OCI-LY7 (cell line): ENCODE data around the gene BRSK2.

ENCODE experiments used
- CTCF ChIP-seq: fragments of 200-600 bp; sonication (generic); conservative IDR thresholded peaks from 2 replicates; pipeline ENCODE4 v1.5.1; 2014; ENCODE audit warnings: mild to moderate bottlenecking, antibody characterized with exemption, low read length, moderate library complexity, mixed read lengths
- EZH2phosphoT487 ChIP-seq: fragments of 200-600 bp; sonication (generic); IDR thresholded peaks from 2 replicates; pipeline ENCODE4 v1.6.1; 2018; ENCODE audit warnings: low read depth, borderline replicate concordance, mild to moderate bottlenecking, mixed run types, antibody characterized with exemption, low read length, moderate library complexity, mixed read lengths

DNA sequence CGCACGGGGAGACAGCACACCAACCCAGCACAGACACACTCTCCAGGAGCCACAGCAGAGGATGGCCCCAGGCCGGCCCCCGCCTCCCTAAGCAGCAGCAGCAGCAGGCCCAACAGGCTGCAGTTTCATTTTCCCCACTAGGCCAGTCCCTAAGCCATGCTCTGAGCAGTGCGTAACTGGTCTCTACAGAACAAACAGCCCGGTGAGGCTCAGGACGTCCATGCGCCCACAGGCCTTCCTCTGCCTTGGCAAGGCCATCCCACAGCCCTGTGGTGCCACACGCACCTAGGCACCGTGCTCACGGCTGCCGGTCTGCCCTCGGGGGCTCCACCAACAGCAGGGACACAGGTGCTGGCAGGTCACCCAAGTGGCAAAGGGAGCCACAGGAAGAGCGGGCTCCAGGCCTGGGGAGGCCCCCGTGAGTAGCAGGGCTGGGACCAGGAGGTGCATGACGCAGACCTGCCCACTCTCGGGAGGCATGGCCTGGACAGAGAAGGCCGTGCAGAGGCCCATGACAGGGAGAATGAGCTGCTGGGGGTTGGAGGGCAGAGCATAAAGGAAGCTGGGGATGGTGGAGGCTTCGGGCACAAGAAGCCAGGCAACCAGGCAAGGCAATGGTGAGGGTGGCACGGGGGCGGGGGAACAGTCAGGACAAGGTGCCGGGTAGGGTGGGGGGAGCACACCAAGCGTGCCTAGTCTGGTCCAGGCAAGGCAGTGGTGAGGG is 98.3 kb downstream of the BRSK2 start:
- no peak for TF ChIP-seq CTCF
- no peak for TF ChIP-seq EZH2phosphoT487
